Measurements from ENCODE around the gene TAAR6. TPM values are rescaled to one million over a fixed set of nuclear protein-coding genes. Genes with fewer than 3 reads are reported as not detected.

The TAAR6 gene
- total and polyA plus RNA-seq, 4 donors = not detected

- no peak for TF ChIP-seq SP1 (IDR thresholded peaks at IDR 0.05)
- TF ChIP-seq YY1 (IDR thresholded peaks at IDR 0.05) = no peak
- TF ChIP-seq CTCF (IDR thresholded peaks at IDR 0.05; ENCODE audit: low read depth, low read length, missing input control) = no peak
- TF ChIP-seq EGR1 (IDR thresholded peaks at IDR 0.05; ENCODE audit: low read depth in 2 of 2) = no peak
- TF ChIP-seq ZBTB33 (IDR thresholded peaks at IDR 0.05) = no peak
- no peak for DNase-seq (ENCODE audit: low spot score)
- Histone ChIP-seq H3K9ac (ENCODE audit: low read depth in 1 of 2, low read length in 2 of 2) (no peak overlapping the region), H3K27ac (ENCODE audit: low read depth in 1 of 2, low read length in 2 of 2) (no peak overlapping the region), H3K4me3 (ENCODE audit: low read depth in 1 of 3, low read length in 3 of 3) (no peak overlapping the region), H3K9me3 (ENCODE audit: control insufficient read depth in 4 of 4, low read length in 3 of 4) (no peaks in the 10 kb centered on the region), H3K4me1 (ENCODE audit: control insufficient read depth in 4 of 4, insufficient read depth in 4 of 4, low read length in 3 of 4) (no peaks in the 10 kb centered on the region), H3K27me3 (ENCODE audit: control insufficient read depth in 4 of 4, insufficient read depth in 4 of 4, low read length in 3 of 4) (no peaks in the 10 kb centered on the region), H3K36me3 (ENCODE audit: control insufficient read depth in 4 of 4, insufficient read depth in 3 of 4, low read depth in 1 of 4, low read length in 3 of 4) (no peaks in the 10 kb centered on the region)
- WGBS = 92% methylated on average over 3 of the region's 3 CpGs
These were observed 33.0 kb upstream of the TAAR6 start for GRCh38 chr6:132537145-132537544.

GRCh38 chr6:132537977-132538376 lies 32.1 kb upstream of the TAAR6 start, which contains the start of gene TAAR9:
TAAR9 (plus strand) TSS chr6:132538277; CDS start chr6:132538290, 13 bp downstream.
- no peaks in the 10 kb centered on the region for H3K36me3 ChIP-seq (ENCODE audit: control insufficient read depth in 4 of 4, insufficient read depth in 3 of 4, low read depth in 1 of 4, low read length in 3 of 4)
- H3K9ac ChIP-seq (ENCODE audit: low read depth in 1 of 2, low read length in 2 of 2) = no peak within 1 kb of the TSS
- WGBS = 86% methylated on average over 4 of the region's 4 CpGs
- H3K27me3 ChIP-seq (ENCODE audit: control insufficient read depth in 4 of 4, insufficient read depth in 4 of 4, low read length in 3 of 4) = no peaks in the 10 kb centered on the region
- H3K4me1 ChIP-seq (ENCODE audit: control insufficient read depth in 4 of 4, insufficient read depth in 4 of 4, low read length in 3 of 4) = no peaks in the 10 kb centered on the region
- no peak for TF ChIP-seq EGR1 (IDR thresholded peaks at IDR 0.05; ENCODE audit: low read depth in 2 of 2)
- TF ChIP-seq GABPA (IDR thresholded peaks at IDR 0.05 in 1 of 2, conservative IDR thresholded peaks at IDR 0.05 in 1 of 2) = no peak
- TF ChIP-seq REST (IDR thresholded peaks at IDR 0.05) = no peak
- no peak for TF ChIP-seq NR2F2 (IDR thresholded peaks at IDR 0.05)
- TF ChIP-seq FOXA1 (IDR thresholded peaks at IDR 0.05) = no peak
- TF ChIP-seq HNF4G (IDR thresholded peaks at IDR 0.05) = no peak
- TF ChIP-seq RAD21 (IDR thresholded peaks at IDR 0.05) = no peak
- TF ChIP-seq SP1 (IDR thresholded peaks at IDR 0.05) = no peak
- no peak for TF ChIP-seq RXRA (IDR thresholded peaks at IDR 0.05)
- TF ChIP-seq FOXA2 (IDR thresholded peaks at IDR 0.05) = no peak
- TF ChIP-seq YY1 (IDR thresholded peaks at IDR 0.05) = no peak
- H3K27ac ChIP-seq (ENCODE audit: low read depth in 1 of 2, low read length in 2 of 2) = no peak within 1 kb of the TSS
- H3K9me3 ChIP-seq (ENCODE audit: control insufficient read depth in 4 of 4, low read length in 3 of 4) = no peaks in the 10 kb centered on the region
- DNase-seq (ENCODE audit: low spot score) = no peak
- H3K4me3 ChIP-seq (ENCODE audit: low read depth in 1 of 3, low read length in 3 of 3) = no peak within 1 kb of the TSS

Data from liver (tissue), 9 donors.